WERI-Rb-1 (cell line): ENCODE measurements around the gene NPW.

Experiments used
- DNase-seq: peaks from one replicate; pipeline ENCODE4 v3.0.0-alpha.2; 2020
- H3K27ac ChIP-seq: fragments of 250-450 bp; sonication (Bioruptor Pico); 2 replicates; pipeline ENCODE4 v1.5.1; 2020; ENCODE audit warnings: mild to moderate bottlenecking, moderate library complexity
- H3K27me3 ChIP-seq: fragments of 250-450 bp; sonication (Bioruptor Pico); 2 replicates; pipeline ENCODE4 v1.5.1; 2021; ENCODE audit warnings: mild to moderate bottlenecking, low read depth, moderate library complexity; ENCODE audit not compliant: insufficient read depth, severe bottlenecking
- H3K36me3 ChIP-seq: fragments of 250-450 bp; sonication (Bioruptor Pico); 2 replicates; pipeline ENCODE4 v1.5.1; 2020; ENCODE audit warnings: mild to moderate bottlenecking, moderate library complexity
- H3K4me3 ChIP-seq: 2 replicates; pipeline ENCODE4 v1.5.1; 2011; ENCODE audit warnings: low read depth, mild to moderate bottlenecking, control low read depth, low read length
- H3K9me3 ChIP-seq: fragments of 250-450 bp; sonication (Bioruptor Pico); 2 replicates; pipeline ENCODE4 v1.5.1; 2021; ENCODE audit warnings: mild to moderate bottlenecking, moderate library complexity; ENCODE audit not compliant: severe bottlenecking
- CTCF ChIP-seq: IDR thresholded peaks from 2 replicates; pipeline ENCODE4 v1.5.1; 2011; ENCODE audit warnings: low read depth, mild to moderate bottlenecking, control low read depth, inconsistent platforms, low read length

NPW gene

DNA sequence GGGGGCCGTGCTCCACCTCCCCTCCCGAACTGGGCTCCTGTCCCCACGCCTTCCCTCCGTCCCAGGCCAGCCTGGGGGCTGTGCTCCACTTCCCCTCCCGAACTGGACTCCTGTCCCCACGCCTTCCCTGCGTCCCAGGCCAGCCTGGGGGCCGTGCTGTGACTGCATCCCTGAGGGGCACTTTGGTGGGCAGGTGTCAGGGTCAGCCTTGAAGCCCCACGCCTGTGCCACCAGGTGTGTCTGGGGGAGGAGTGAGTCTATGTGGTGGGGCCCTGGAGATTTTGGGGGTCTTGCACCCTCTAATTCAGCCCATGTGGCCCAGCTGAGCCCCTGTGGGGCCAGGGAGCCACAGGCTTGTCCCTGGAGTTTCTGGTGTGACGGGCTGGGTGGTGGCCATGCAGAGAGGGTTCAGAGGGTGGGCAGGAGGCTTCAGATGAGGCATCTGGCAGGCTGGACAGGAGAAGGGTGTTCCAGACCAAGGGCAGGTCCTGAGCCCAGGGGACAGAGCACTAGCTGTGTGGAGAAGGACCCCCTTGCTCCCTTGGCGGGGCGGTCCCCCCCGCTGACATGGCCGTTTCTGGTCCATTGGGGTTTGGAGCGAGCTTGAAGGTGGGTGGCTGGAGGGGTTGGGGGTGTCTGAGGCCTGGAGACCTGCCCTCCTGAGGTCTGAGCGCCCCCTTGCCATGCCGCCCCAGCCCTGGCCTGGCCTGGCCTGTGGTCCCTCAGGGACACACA lies 15.3 kb downstream of the NPW start:
- peaks cover 30% of the 10 kb centered on the region for H3K36me3 ChIP-seq
- no peak overlapping the region for H3K27ac ChIP-seq
- no peak for DNase-seq
- TF ChIP-seq CTCF = no peak
- no peaks in the 10 kb centered on the region for H3K27me3 ChIP-seq
- no peak overlapping the region for H3K4me3 ChIP-seq
- H3K9me3 ChIP-seq = no peaks in the 10 kb centered on the region

DNA sequence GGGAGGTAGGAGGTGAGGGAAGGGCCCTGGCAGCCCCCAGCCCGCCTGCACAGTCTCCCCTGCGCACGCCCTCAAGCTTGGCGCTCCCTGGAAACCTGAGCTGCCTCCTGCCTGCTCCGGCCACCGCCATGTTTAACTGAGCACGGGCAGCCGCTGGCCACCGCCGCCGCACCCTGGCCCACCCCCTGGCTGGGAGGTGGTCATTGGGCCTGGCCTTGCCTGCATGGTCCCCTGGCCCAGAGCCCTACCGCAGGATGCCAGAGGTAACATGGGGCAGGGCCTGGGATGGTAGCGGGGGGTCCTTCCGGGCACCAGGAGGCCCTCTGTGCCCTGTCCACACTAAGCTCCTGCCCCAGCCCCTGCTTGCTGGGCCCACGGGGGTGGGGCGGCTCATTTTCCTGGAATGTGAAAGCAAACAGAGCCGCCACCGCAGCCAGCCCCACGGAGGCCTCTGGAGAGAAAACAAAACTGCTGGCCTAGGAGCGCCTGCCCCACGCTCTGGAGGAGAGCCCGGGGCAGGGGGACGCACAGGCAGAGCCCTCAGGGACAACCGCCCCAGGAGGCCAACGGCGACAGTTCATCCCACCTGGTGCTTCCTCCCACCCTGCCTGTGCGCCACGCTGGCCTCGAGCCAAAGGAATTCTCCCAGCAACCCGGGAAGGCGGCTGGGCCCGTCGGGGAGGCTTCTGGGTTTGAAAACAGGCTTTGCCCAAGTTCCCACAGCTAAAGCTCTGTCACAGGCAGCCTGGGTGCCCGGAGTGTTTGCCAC lies 16.0 kb downstream of the NPW start:
- no peak for DNase-seq
- no peaks in the 10 kb centered on the region for H3K9me3 ChIP-seq
- TF ChIP-seq CTCF = no peak
- H3K27ac ChIP-seq = no peak overlapping the region
- no peaks in the 10 kb centered on the region for H3K27me3 ChIP-seq
- H3K36me3 ChIP-seq = peaks cover 26% of the 10 kb centered on the region
- H3K4me3 ChIP-seq = no peak overlapping the region

DNA sequence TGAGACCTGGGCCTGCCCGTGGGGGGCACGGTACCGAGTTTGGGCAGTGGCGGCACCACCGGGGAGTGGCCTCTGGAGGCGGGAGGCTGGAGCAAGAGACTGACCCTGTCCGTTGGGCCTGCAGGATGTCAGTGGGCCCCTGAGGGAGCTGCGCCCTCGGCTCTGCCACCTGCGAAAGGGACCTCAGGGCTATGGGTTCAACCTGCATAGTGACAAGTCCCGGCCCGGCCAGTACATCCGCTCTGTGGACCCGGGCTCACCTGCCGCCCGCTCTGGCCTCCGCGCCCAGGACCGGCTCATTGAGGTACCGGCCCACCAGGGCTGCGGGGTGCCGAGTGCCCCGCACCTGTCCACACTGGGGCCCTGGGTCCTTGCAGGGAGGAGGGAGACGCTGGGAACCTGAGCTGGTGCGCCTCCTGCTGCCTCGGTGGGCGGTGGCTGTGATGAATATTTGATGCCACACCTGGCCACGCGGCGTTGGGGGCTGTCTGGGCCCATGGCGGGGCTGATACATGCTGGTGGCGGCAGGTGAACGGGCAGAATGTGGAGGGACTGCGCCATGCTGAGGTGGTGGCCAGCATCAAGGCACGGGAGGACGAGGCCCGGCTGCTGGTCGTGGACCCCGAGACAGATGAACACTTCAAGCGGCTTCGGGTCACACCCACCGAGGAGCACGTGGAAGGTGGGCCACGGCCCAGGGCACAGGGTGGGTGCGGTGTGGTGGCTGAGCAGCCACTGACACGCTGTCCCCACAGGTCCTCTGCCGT lies 16.8 kb downstream of the NPW start:
- peaks cover 22% of the 10 kb centered on the region for H3K36me3 ChIP-seq
- H3K9me3 ChIP-seq = no peaks in the 10 kb centered on the region
- TF ChIP-seq CTCF = no peak
- H3K4me3 ChIP-seq = no peak overlapping the region
- no peak for DNase-seq
- H3K27ac ChIP-seq = no peak overlapping the region
- H3K27me3 ChIP-seq = no peaks in the 10 kb centered on the region

GRCh38 chr16:2037115-2037514 lies 17.5 kb downstream of the NPW start:
- no peak for TF ChIP-seq CTCF
- Histone ChIP-seq H3K36me3 (peaks cover 20% of the 10 kb centered on the region), H3K27ac (no peak overlapping the region), H3K27me3 (no peaks in the 10 kb centered on the region), H3K9me3 (no peaks in the 10 kb centered on the region), H3K4me3 (no peak overlapping the region)
- DNase-seq = no peak

DNA sequence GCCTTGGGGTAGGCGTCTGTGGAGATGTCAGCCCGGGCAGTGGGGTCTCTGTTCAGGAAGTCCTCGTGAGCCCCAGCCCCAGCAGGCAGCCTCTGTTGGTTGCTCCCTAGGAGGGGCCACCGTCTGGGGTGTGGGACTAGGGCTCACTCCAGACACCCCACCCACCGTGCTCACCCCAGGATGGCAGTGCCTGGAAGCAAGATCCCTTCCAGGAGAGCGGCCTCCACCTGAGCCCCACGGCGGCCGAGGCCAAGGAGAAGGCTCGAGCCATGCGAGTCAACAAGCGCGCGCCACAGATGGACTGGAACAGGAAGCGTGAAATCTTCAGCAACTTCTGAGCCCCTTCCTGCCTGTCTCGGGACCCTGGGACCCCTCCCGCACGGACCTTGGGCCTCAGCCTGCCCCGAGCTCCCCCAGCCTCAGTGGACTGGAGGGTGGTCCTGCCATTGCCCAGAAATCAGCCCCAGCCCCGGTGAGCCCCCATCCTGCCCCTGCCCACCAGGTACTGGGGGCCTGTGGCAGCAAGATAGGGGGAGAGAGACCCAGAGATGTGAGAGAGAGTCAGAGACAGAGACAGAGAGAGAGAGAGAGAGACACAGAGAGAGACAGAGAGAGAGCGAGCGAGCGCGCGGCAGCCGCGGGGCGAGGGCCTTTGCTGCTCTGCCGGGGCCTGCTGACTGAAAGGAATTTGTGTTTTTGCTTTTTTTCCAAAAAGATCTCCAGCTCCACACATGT lies 18.2 kb downstream of the NPW start:
- Histone ChIP-seq H3K27ac (no peak overlapping the region; the same call in 1 of the 2 replicates), H3K9me3 (no peaks in the 10 kb centered on the region), H3K4me3 (no peak overlapping the region), H3K36me3 (peaks cover 18% of the 10 kb centered on the region), H3K27me3 (no peaks in the 10 kb centered on the region)
- no peak for TF ChIP-seq CTCF
- DNase-seq = no peak
